K562 (cell line): Measurements from ENCODE around the gene ATP7B. TPM values are rescaled to one million over a fixed set of nuclear protein-coding genes. Genes with fewer than 3 reads are reported as not detected.

Source experiments
- ATAC-seq: fragments of 200-7000 bp; cut with Tn5 transposase; 3 replicates; pipeline ENCODE4 v1.9.1; 2020; ENCODE audit warnings: moderate library complexity
- BruUV-seq: library from RNA; stranded (reverse); fragments of 400-500 nt; replicated peaks from 2 replicates; lab custom pipeline; 2021; lab: Mats Ljungman, UMichigan
- CTCF ChIA-PET: fragments of 300-600 bp; formaldehyde crosslinking; extraction: SDS; loops from one replicate; lab custom pipeline; 2021; ENCODE audit warnings: low intra/inter-chr PET ratio; lab: Yijun Ruan, JAX
- POLR2A ChIA-PET: fragments of 300-600, 350-650 bp; sonication (Branson Sonifier 250); formaldehyde crosslinking; extraction: SDS; loops from one replicate; lab custom pipeline; 2021; ENCODE audit warnings: antibody characterized with exemption, inconsistent platforms; lab: Yijun Ruan, JAX
- DNase-seq, 4 experiments: peaks; one replicate each; pipeline versions ENCODE4 v3.0.0 to v3.0.0-alpha.2; 2011 to 2018; ENCODE audit warnings: low spot score in 3 of 4, mixed read lengths in 3 of 4; ENCODE audit errors: extremely low read depth in 1 of 4
- FAIRE-seq: peaks from 2 replicates; lab custom pipeline; 2011; peaks lifted over from hg19 to GRCh38; lab: Jason Lieb, UNC
- H2AFZ ChIP-seq: 2 replicates; pipeline ENCODE4 v1.6.0; 2011; ENCODE audit warnings: low read depth, low read length, control low read depth, inconsistent platforms
- H3K27ac ChIP-seq: fragments of 200-600 bp; 3 replicates; pipeline ENCODE4 v1.8.0; 2011; ENCODE audit warnings: low read depth, mild to moderate bottlenecking, control low read depth, inconsistent platforms, low read length, moderate library complexity, mixed read lengths; ENCODE audit errors: extremely low read depth
- H3K27me3 ChIP-seq, 2 experiments: fragments of 300-600 bp in 1 of 2; 2 replicates in 1 of 2; 3 replicates in 1 of 2; pipeline versions ENCODE4 v1.6.0 to v1.8.0; 2011; ENCODE audit warnings: inconsistent platforms in 2 of 2, low read length in 2 of 2, mild to moderate bottlenecking in 1 of 2, mixed read lengths in 1 of 2, moderate library complexity in 1 of 2; ENCODE audit not compliant: control insufficient read depth in 2 of 2, insufficient read depth in 2 of 2
- H3K36me3 ChIP-seq: fragments of 300-600 bp; 3 replicates; pipeline ENCODE4 v1.8.0; 2011; ENCODE audit warnings: mild to moderate bottlenecking, low read length, inconsistent platforms; ENCODE audit not compliant: control insufficient read depth, insufficient read depth
- H3K4me1 ChIP-seq, 2 experiments: fragments of 200-600 bp in 1 of 2; replicated peaks in 1 of 2; 2 replicates in 1 of 2; 3 replicates in 1 of 2; pipeline versions ENCODE4 v1.5.1 to v1.8.0; 2011; ENCODE audit warnings: inconsistent platforms in 2 of 2, low read length in 2 of 2, mild to moderate bottlenecking in 1 of 2, mixed read lengths in 1 of 2, moderate library complexity in 1 of 2; ENCODE audit not compliant: control insufficient read depth in 2 of 2, insufficient read depth in 2 of 2
- H3K4me2 ChIP-seq: 2 replicates; pipeline ENCODE4 v1.6.1; 2011; ENCODE audit warnings: low read length, control low read depth, inconsistent platforms, mixed read lengths; ENCODE audit not compliant: insufficient read depth
- H3K4me3 ChIP-seq: fragments of 200-600 bp; sonication (generic), shearing (Covaris generic); 2 replicates; pipeline ENCODE4 v1.5.1; 2016; ENCODE audit warnings: control low read depth, inconsistent platforms
- H3K79me2 ChIP-seq: fragments of 200-600 bp; 3 replicates; pipeline ENCODE4 v1.8.0; 2011; ENCODE audit warnings: low read length, inconsistent platforms; ENCODE audit not compliant: control insufficient read depth, insufficient read depth
- H3K9ac ChIP-seq, 2 experiments: 2 replicates each; pipeline versions ENCODE4 v1.6.0 to v1.6.1; 2011; ENCODE audit warnings: low read depth in 2 of 2, low read length in 2 of 2, control low read depth in 1 of 2, inconsistent platforms in 1 of 2, mild to moderate bottlenecking in 1 of 2, mixed read lengths in 1 of 2; ENCODE audit not compliant: insufficient read depth in 1 of 2
- H3K9me1 ChIP-seq: one replicate; pipeline ENCODE4 v1.6.0; 2011; ENCODE audit warnings: inconsistent platforms, mild to moderate bottlenecking, low read length, moderate library complexity; ENCODE audit not compliant: control insufficient read depth, insufficient read depth
- H3K9me3 ChIP-seq: replicated peaks from 2 replicates; pipeline ENCODE4 v1.5.1; 2011; ENCODE audit warnings: low read depth, low read length, inconsistent platforms; ENCODE audit not compliant: control insufficient read depth, insufficient read depth
- H4K20me1 ChIP-seq: replicated peaks from 2 replicates; pipeline ENCODE4 v1.6.1; 2011; ENCODE audit warnings: low read length, inconsistent platforms, mixed read lengths; ENCODE audit not compliant: control insufficient read depth, insufficient read depth
- CTCF ChIP-seq, 3 experiments: IDR thresholded peaks in 2 of 3; conservative IDR thresholded peaks in 1 of 3; 2 replicates each; pipeline ENCODE4 v1.5.1; 2011 to 2012; ENCODE audit warnings: low read length in 3 of 3, mild to moderate bottlenecking in 3 of 3, control low read depth in 2 of 3, improper control_type of control experiment in 1 of 3, inconsistent platforms in 1 of 3, low read depth in 1 of 3, mixed read lengths in 1 of 3, moderate library complexity in 1 of 3; ENCODE audit not compliant: insufficient read depth in 2 of 3
- GTF2B ChIP-seq: IDR thresholded peaks from 2 replicates; pipeline ENCODE4 v1.6.1; 2011; ENCODE audit not compliant: insufficient read length; ENCODE audit errors: extremely low read depth
- NONO ChIP-seq, 2 experiments: fragments of 200-400 bp in 1 of 2; fragments of 450-650 bp in 1 of 2; formaldehyde crosslinking in 1 of 2; IDR thresholded peaks; 2 replicates each; pipeline ENCODE4 v1.6.1; 2017; ENCODE audit warnings: low read depth in 2 of 2, mild to moderate bottlenecking in 2 of 2, moderate library complexity in 2 of 2, low read length in 1 of 2
- WGBS: fragments of 100-300 bp; shearing (Covaris generic); methylation state at CpG from one replicate; pipeline ENCODE4 v1.1.6; 2016; ENCODE audit warnings: low coverage, mixed read lengths; ENCODE audit not compliant: insufficient coverage; ENCODE audit errors: missing lambda C conversion rate; 5-methylcytosine and 5-hydroxymethylcytosine counted together
- in situ Hi-C: fragments of 300-500 bp; cut with MboI; formaldehyde crosslinking; loops from 4 replicates; pipeline ENCODE4 v1.15.0; 2018; ENCODE audit warnings: inconsistent platforms, mixed read lengths
- intact Hi-C: fragments of 100-400 bp; cut with micrococcal nuclease; formaldehyde crosslinking; loops from 2 replicates; pipeline ENCODE4 v1.14.2; 2022
- polyA plus RNA-seq, 8 experiments: library from polyadenylated mRNA; depleted of rRNA in 4 of 8; stranded (reverse) in 5 of 8; unstranded in 3 of 8; fragments of >200 nt; fragmentation: Nextera tagmentation in 2 of 8; fragmentation: Illumina TruSeq in 1 of 8; extraction: Ambion mirVana in 2 of 8; extraction: Trizol in 1 of 8; gene quantifications; 2 replicates each; pipeline versions ENCODE4 v1.2.1 to v1.2.3, GENCODE V29; 2011 to 2014; ENCODE audit warnings: inconsistent platforms in 1 of 8, missing spikeins in 1 of 8
- total RNA-seq, 7 experiments: library from RNA; depleted of rRNA in 6 of 7; stranded (reverse); fragments of >200 nt in 6 of 7; fragmentation: Illumina TruSeq in 2 of 7; extraction: Trizol in 2 of 7; gene quantifications; 2 replicates each; pipeline versions ENCODE4 v1.2.1 to v1.2.3, GENCODE V29; 2011 to 2021; ENCODE audit warnings: low replicate concordance in 1 of 7

Gene ATP7B
- total and polyA plus RNA-seq, 9 of the 15 experiments (the other 6 are each of a cell fraction or from before 2014, with no cell fraction given) = 1.1 to 20.4 (median 8.5) TPM

GRCh38 chr13:52004511-52005170 is 6.6 kb downstream of the ATP7B start:
- H3K79me2 ChIP-seq = peaks cover 79% of the 10 kb centered on the region
- no peaks in the 10 kb centered on the region for H3K27me3 ChIP-seq
- H3K9ac ChIP-seq = no peak overlapping the region
- H3K4me3 ChIP-seq = no peak overlapping the region
- POLR2A ChIA-PET = no interaction called here
- ATAC-seq = no peak
- no peaks in the 10 kb centered on the region for H3K9me1 ChIP-seq
- TF ChIP-seq GTF2B (no peak), CTCF (IDR thresholded peaks at IDR 0.05 in 2 of 3, conservative IDR thresholded peaks at IDR 0.05 in 1 of 3; ENCODE audit: insufficient read depth in 2 of 3, low read depth in 1 of 3, low read length in 3 of 3) (peak in 2 of 3 experiments; percentile 4 to 12; a peak in 1 of 6 replicates), NONO (IDR thresholded peaks at IDR 0.05; ENCODE audit: low read depth in 2 of 2, low read length in 1 of 2) (no peak)
- TF ChIP-seq, all 486 proteins: peak for 1
- CTCF ChIA-PET = no interaction called here
- in situ Hi-C loops = loop anchor here (5.0 kb wide), 1 partner anchor 123 kb away; the partner anchor contains the start of gene NEK5
- no peak overlapping the region for H3K27ac ChIP-seq
- no peak for FAIRE-seq
- H2AFZ ChIP-seq = no peak overlapping the region
- no TSS peak for BruUV-seq
- 78% methylated on average over 6 of the region's 7 CpGs for WGBS
- H3K9me3 ChIP-seq = 0 out of 2 replicates have a peak, but pooled peaks cover 1% of the 10 kb centered on the region
- H4K20me1 ChIP-seq = no peaks in the 10 kb centered on the region
- peaks cover 8 to 20% of the 10 kb centered on the region in 2 experiments; a peak in 4 of 5 replicates for H3K4me1 ChIP-seq
- H3K36me3 ChIP-seq = peaks cover 6% of the 10 kb centered on the region; the same call in 2 of the 3 replicates
- DNase-seq = no peak
- intact Hi-C loops = loop anchor here (5.0 kb wide), 1 partner anchor 107 kb away; no protein-coding TSS in a partner anchor
- no peak overlapping the region for H3K4me2 ChIP-seq
